HepG2 (cell line): ENCODE data around the gene TCAP. TPM values are rescaled to one million over a fixed set of nuclear protein-coding genes. Genes with fewer than 3 reads are reported as not detected.

Experiments used
- EP300 ChIP-seq, 3 experiments: sonication (generic) in 1 of 3; formaldehyde crosslinking in 1 of 3; IDR thresholded peaks; 2 replicates each; pipeline versions ENCODE4 v1.5.1 to v1.6.1; 2011 to 2020; ENCODE audit warnings: low read depth in 2 of 3, low read length in 2 of 3, borderline replicate concordance in 1 of 3, improper control_type of control experiment in 1 of 3, mild to moderate bottlenecking in 1 of 3, missing genetic modification reagents in 1 of 3, moderate library complexity in 1 of 3
- ESRRA ChIP-seq: sonication (generic); formaldehyde crosslinking; IDR thresholded peaks from 2 replicates; pipeline ENCODE4 v1.5.1; 2020; ENCODE audit warnings: mild to moderate bottlenecking, low read depth, missing genetic modification reagents
- HDAC2 ChIP-seq: sonication (generic); formaldehyde crosslinking; IDR thresholded peaks from 2 replicates; pipeline ENCODE4 v1.4.0; 2020; ENCODE audit warnings: missing genetic modification reagents
- JARID2 ChIP-seq: sonication (generic); formaldehyde crosslinking; IDR thresholded peaks from 2 replicates; pipeline ENCODE4 v1.8.1; 2023; ENCODE audit warnings: missing genetic modification reagents, inconsistent platforms; ENCODE audit not compliant: insufficient replicate concordance
- MED8 ChIP-seq: sonication (generic); formaldehyde crosslinking; IDR thresholded peaks from 2 replicates; pipeline ENCODE4 v1.8.1; 2023; ENCODE audit warnings: mild to moderate bottlenecking, missing genetic modification reagents; ENCODE audit not compliant: insufficient replicate concordance
- MEIS1 ChIP-seq: sonication (generic); formaldehyde crosslinking; IDR thresholded peaks from 2 replicates; pipeline ENCODE4 v1.9.0; 2021; ENCODE audit warnings: mild to moderate bottlenecking, missing genetic modification reagents, moderate library complexity, borderline replicate concordance
- NFKBIZ ChIP-seq: IDR thresholded peaks from 2 replicates; pipeline ENCODE4 v1.6.1; 2018; ENCODE audit warnings: missing genetic modification reagents, missing compliant biosample characterization
- NR2F6 ChIP-seq, 2 experiments: IDR thresholded peaks; 2 replicates each; pipeline ENCODE4 v1.6.1; 2016; ENCODE audit warnings: antibody characterized with exemption in 1 of 2, mild to moderate bottlenecking in 1 of 2
- RCOR2 ChIP-seq: IDR thresholded peaks from 2 replicates; pipeline ENCODE4 v1.6.1; 2016; ENCODE audit warnings: missing biosample characterization, missing genetic modification reagents
- ZNF616 ChIP-seq: sonication (generic); formaldehyde crosslinking; IDR thresholded peaks from 2 replicates; pipeline ENCODE4 v1.5.0; 2020; ENCODE audit warnings: low read depth, mild to moderate bottlenecking, missing genetic modification reagents
- polyA plus RNA-seq, 8 experiments: library from polyadenylated mRNA; depleted of rRNA in 3 of 8; stranded (reverse) in 7 of 8; unstranded in 1 of 8; fragments of >200 nt; fragmentation: Illumina TruSeq in 4 of 8; extraction: Trizol in 4 of 8; gene quantifications; 2 replicates each; pipeline versions ENCODE4 v1.2.1 to v1.2.3, GENCODE V29; 2011 to 2016; ENCODE audit warnings: low read depth in 4 of 8, missing spikeins in 1 of 8, mixed read lengths in 1 of 8; ENCODE audit not compliant: insufficient read depth in 1 of 8
- total RNA-seq, 5 experiments: library from RNA; depleted of rRNA; stranded (reverse); fragments of >200 nt; fragmentation: Illumina TruSeq; extraction: Trizol; gene quantifications; 2 replicates each; pipeline ENCODE4 v1.2.3, GENCODE V29; 2016; ENCODE audit warnings: low read depth in 1 of 5
- TF ChIP-seq, protein P1 (sequence below): sonication (generic); formaldehyde crosslinking; IDR thresholded peaks from 2 replicates; pipeline ENCODE4 v1.9.0; 2021; ENCODE audit warnings: mild to moderate bottlenecking, missing genetic modification reagents
- TF ChIP-seq, protein P2 (sequence below): sonication (generic); formaldehyde crosslinking; IDR thresholded peaks from 2 replicates; pipeline ENCODE4 v1.8.1; 2023; ENCODE audit warnings: mild to moderate bottlenecking, moderate library complexity, missing genetic modification reagents
- TF ChIP-seq, protein P3 (sequence below): sonication (generic); formaldehyde crosslinking; conservative IDR thresholded peaks from 2 replicates; pipeline ENCODE4 v1.4.0; 2020; ENCODE audit warnings: mild to moderate bottlenecking, missing genetic modification reagents, moderate library complexity
- TF ChIP-seq, protein P4 (sequence below): IDR thresholded peaks from 2 replicates; pipeline ENCODE4 v1.6.1; 2016
- TF ChIP-seq, protein P5 (sequence below): sonication (generic); formaldehyde crosslinking; IDR thresholded peaks from 2 replicates; pipeline ENCODE4 v1.4.0; 2020; ENCODE audit warnings: mild to moderate bottlenecking, missing genetic modification reagents

Gene TCAP
- total and polyA plus RNA-seq, 2 of the 13 experiments (the other 11 are each of a cell fraction or from before 2014, with no cell fraction given) = 0.24 to 0.65 TPM

DNA sequence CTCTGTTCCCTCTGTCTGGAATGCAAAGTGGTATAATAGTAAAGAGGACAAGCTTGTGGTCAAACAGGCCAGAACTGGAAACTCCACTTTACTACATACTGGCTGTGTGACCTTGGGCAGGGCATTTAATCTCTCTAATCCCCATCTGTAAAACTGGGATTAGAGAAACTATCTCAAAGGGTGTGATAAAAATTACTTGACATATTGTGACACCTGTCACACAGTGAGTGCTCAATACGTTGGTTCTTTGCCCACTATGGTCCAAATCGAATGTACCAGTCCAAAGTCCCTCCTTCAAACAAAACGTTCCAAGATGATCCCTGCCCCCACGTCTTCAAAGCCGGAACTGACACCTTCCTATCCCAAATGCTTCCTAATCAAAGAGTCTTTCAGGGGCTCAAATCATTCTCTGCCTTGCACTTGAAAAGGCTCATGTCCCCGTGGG is 22.0 kb downstream of the TCAP start (continued):
- TF ChIP-seq, protein P1, sequence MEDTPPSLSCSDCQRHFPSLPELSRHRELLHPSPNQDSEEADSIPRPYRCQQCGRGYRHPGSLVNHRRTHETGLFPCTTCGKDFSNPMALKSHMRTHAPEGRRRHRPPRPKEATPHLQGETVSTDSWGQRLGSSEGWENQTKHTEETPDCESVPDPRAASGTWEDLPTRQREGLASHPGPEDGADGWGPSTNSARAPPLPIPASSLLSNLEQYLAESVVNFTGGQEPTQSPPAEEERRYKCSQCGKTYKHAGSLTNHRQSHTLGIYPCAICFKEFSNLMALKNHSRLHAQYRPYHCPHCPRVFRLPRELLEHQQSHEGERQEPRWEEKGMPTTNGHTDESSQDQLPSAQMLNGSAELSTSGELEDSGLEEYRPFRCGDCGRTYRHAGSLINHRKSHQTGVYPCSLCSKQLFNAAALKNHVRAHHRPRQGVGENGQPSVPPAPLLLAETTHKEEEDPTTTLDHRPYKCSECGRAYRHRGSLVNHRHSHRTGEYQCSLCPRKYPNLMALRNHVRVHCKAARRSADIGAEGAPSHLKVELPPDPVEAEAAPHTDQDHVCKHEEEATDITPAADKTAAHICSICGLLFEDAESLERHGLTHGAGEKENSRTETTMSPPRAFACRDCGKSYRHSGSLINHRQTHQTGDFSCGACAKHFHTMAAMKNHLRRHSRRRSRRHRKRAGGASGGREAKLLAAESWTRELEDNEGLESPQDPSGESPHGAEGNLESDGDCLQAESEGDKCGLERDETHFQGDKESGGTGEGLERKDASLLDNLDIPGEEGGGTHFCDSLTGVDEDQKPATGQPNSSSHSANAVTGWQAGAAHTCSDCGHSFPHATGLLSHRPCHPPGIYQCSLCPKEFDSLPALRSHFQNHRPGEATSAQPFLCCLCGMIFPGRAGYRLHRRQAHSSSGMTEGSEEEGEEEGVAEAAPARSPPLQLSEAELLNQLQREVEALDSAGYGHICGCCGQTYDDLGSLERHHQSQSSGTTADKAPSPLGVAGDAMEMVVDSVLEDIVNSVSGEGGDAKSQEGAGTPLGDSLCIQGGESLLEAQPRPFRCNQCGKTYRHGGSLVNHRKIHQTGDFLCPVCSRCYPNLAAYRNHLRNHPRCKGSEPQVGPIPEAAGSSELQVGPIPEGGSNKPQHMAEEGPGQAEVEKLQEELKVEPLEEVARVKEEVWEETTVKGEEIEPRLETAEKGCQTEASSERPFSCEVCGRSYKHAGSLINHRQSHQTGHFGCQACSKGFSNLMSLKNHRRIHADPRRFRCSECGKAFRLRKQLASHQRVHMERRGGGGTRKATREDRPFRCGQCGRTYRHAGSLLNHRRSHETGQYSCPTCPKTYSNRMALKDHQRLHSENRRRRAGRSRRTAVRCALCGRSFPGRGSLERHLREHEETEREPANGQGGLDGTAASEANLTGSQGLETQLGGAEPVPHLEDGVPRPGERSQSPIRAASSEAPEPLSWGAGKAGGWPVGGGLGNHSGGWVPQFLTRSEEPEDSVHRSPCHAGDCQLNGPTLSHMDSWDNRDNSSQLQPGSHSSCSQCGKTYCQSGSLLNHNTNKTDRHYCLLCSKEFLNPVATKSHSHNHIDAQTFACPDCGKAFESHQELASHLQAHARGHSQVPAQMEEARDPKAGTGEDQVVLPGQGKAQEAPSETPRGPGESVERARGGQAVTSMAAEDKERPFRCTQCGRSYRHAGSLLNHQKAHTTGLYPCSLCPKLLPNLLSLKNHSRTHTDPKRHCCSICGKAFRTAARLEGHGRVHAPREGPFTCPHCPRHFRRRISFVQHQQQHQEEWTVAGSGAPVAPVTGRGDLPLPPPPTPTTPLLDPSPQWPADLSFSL (CRISPR knock-in tag) = no peak; the same call in 1 of the 2 replicates
- peak; percentile 62 for TF ChIP-seq NR2F6 (IDR thresholded peaks at IDR 0.05)
- TF ChIP-seq NR2F6 (CRISPR knock-in tag; IDR thresholded peaks at IDR 0.05) = peak; percentile 34; the same call in 1 of the 2 replicates
- peak in 1 of 2 experiments; percentile 66; a peak in 2 of 4 replicates for TF ChIP-seq EP300 (IDR thresholded peaks at IDR 0.05; ENCODE audit: low read depth in 2 of 2, low read length in 2 of 2)
- TF ChIP-seq EP300 (CRISPR knock-in tag; IDR thresholded peaks at IDR 0.05; ENCODE audit: borderline replicate concordance) = no peak
- TF ChIP-seq MED8 (CRISPR knock-in tag) = peak; percentile 47
- TF ChIP-seq, protein P2, sequence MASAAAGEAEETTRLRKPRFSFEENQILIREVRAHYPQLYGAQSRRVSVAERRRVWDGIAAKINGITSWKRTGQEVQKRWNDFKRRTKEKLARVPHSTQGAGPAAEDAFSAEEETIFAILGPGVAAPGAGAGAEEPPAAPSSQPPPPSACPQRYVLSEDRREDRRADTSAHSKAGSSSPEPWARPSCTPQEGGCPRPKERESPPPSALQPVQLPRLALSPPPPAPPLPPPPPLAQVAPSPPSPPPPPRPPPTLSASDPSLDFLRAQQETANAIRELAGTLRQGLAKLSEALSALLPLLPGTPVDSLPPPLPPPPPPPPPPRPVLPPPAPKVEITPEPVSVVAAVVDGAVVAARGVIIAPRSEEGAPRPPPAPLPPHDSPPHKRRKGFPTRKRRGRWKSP (CRISPR knock-in tag) = 0 out of 2 replicates have a peak, but pooled peaks have one; percentile 14
- TF ChIP-seq NFKBIZ (CRISPR knock-in tag) = peak; percentile 46; the same call in 1 of the 2 replicates
- TF ChIP-seq, protein P3, sequence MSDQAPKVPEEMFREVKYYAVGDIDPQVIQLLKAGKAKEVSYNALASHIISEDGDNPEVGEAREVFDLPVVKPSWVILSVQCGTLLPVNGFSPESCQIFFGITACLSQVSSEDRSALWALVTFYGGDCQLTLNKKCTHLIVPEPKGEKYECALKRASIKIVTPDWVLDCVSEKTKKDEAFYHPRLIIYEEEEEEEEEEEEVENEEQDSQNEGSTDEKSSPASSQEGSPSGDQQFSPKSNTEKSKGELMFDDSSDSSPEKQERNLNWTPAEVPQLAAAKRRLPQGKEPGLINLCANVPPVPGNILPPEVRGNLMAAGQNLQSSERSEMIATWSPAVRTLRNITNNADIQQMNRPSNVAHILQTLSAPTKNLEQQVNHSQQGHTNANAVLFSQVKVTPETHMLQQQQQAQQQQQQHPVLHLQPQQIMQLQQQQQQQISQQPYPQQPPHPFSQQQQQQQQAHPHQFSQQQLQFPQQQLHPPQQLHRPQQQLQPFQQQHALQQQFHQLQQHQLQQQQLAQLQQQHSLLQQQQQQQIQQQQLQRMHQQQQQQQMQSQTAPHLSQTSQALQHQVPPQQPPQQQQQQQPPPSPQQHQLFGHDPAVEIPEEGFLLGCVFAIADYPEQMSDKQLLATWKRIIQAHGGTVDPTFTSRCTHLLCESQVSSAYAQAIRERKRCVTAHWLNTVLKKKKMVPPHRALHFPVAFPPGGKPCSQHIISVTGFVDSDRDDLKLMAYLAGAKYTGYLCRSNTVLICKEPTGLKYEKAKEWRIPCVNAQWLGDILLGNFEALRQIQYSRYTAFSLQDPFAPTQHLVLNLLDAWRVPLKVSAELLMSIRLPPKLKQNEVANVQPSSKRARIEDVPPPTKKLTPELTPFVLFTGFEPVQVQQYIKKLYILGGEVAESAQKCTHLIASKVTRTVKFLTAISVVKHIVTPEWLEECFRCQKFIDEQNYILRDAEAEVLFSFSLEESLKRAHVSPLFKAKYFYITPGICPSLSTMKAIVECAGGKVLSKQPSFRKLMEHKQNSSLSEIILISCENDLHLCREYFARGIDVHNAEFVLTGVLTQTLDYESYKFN = peak; percentile 92
- TF ChIP-seq HDAC2 = peak; percentile 61
- TF ChIP-seq RCOR2 = peak; percentile 54
- no peak for TF ChIP-seq ZNF616 (CRISPR knock-in tag)
- TF ChIP-seq, protein P4, sequence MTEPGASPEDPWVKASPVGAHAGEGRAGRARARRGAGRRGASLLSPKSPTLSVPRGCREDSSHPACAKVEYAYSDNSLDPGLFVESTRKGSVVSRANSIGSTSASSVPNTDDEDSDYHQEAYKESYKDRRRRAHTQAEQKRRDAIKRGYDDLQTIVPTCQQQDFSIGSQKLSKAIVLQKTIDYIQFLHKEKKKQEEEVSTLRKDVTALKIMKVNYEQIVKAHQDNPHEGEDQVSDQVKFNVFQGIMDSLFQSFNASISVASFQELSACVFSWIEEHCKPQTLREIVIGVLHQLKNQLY (CRISPR knock-in tag) = peak; percentile 65; the same call in 1 of the 2 replicates
- TF ChIP-seq, protein P5, sequence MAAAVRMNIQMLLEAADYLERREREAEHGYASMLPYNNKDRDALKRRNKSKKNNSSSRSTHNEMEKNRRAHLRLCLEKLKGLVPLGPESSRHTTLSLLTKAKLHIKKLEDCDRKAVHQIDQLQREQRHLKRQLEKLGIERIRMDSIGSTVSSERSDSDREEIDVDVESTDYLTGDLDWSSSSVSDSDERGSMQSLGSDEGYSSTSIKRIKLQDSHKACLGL = no peak
- peak; percentile 3; the same call in 1 of the 2 replicates for TF ChIP-seq MEIS1
- peak; percentile 15; the same call in 1 of the 2 replicates for TF ChIP-seq ESRRA (CRISPR knock-in tag)
- TF ChIP-seq JARID2 (CRISPR knock-in tag) = peak; percentile 36
